Upper lobe of right lung (tissue), 1 donor: ENCODE data around the gene ETV1. TPM values are rescaled to one million over a fixed set of nuclear protein-coding genes. Genes with fewer than 3 reads are reported as not detected.

Experiments used
- ATAC-seq: fragments of 200-7000 bp; cut with Tn5 transposase; one replicate; pipeline ENCODE4 v1.9.1; 2020; ENCODE audit warnings: mild to moderate bottlenecking, moderate library complexity
- DNase-seq: peaks from one replicate; pipeline ENCODE4 v3.0.0-alpha.2; 2020
- H3K27ac ChIP-seq: fragments of 200-600 bp; one replicate; pipeline ENCODE4 v1.8.0; 2022
- H3K27me3 ChIP-seq: fragments of 200-600 bp; one replicate; pipeline ENCODE4 v1.8.0; 2022; ENCODE audit warnings: mild to moderate bottlenecking
- H3K36me3 ChIP-seq: fragments of 200-600 bp; one replicate; pipeline ENCODE4 v1.8.0; 2022
- H3K4me1 ChIP-seq: fragments of 200-600 bp; one replicate; pipeline ENCODE4 v1.8.0; 2022
- H3K4me3 ChIP-seq: fragments of 200-600 bp; one replicate; pipeline ENCODE4 v1.8.0; 2022; ENCODE audit warnings: mild to moderate bottlenecking
- H3K9me3 ChIP-seq: fragments of 200-600 bp; one replicate; pipeline ENCODE4 v1.8.0; 2022
- CTCF ChIP-seq: fragments of 200-600 bp; IDR thresholded peaks from one replicate; pipeline ENCODE4 v1.8.0; 2022; ENCODE audit warnings: antibody characterized with exemption
- intact Hi-C: fragments of 100-400 bp; cut with DNase I; formaldehyde crosslinking; loops from one replicate; pipeline ENCODE4 v1.11.0; 2022
- total RNA-seq: library from RNA; stranded (reverse); fragmentation: NEBNext Ultra II Directional; extraction: Animal tissue kit (Norgen Biotek cat#: 25700); gene quantifications from one replicate; pipeline ENCODE4 v1.2.1, GENCODE V29; 2021
- donor health status: DM: no; HTN: yes; CAD: no; lungs with severe emphysema.

The ETV1 gene
- total RNA-seq, 1 donor from 2014 or later = 110 TPM

GRCh38 chr7:13981070-13981469 lies 8.4 kb downstream of the ETV1 start:
- DNase-seq (no peak), ATAC-seq (peak; percentile 96)
- H3K4me1 ChIP-seq = no peaks in the 10 kb centered on the region
- no peaks in the 10 kb centered on the region for H3K9me3 ChIP-seq
- H3K4me3 ChIP-seq = no peak overlapping the region
- intact Hi-C loops = no loop called here
- no peaks in the 10 kb centered on the region for H3K27me3 ChIP-seq
- H3K36me3 ChIP-seq = peaks cover 4% of the 10 kb centered on the region
- no peak for TF ChIP-seq CTCF
- peak overlapping the region; percentile 38 for H3K27ac ChIP-seq

- Histone ChIP-seq H3K27ac (peak overlapping the region; percentile 38), H3K27me3 (no peaks in the 10 kb centered on the region), H3K9me3 (no peaks in the 10 kb centered on the region), H3K4me3 (peak overlapping the region; percentile 4), H3K36me3 (peaks cover 4% of the 10 kb centered on the region), H3K4me1 (no peaks in the 10 kb centered on the region)
- ATAC-seq (no peak), DNase-seq (no peak)
- intact Hi-C loops = no loop called here
- no peak for TF ChIP-seq CTCF
These were observed 9.0 kb downstream of the ETV1 start for GRCh38 chr7:13980474-13980873.

GRCh38 chr7:13979671-13980435 lies 9.6 kb downstream of the ETV1 start:
- Histone ChIP-seq H3K27me3 (no peaks in the 10 kb centered on the region), H3K4me1 (no peaks in the 10 kb centered on the region), H3K27ac (peak overlapping the region; percentile 38), H3K9me3 (no peaks in the 10 kb centered on the region), H3K36me3 (peaks cover 4% of the 10 kb centered on the region), H3K4me3 (peak overlapping the region; percentile 4)
- DNase-seq (no peak), ATAC-seq (no peak)
- no peak for TF ChIP-seq CTCF
- intact Hi-C loops = no loop called here

GRCh38 chr7:13976594-13976993 lies 12.9 kb downstream of the ETV1 start:
- Histone ChIP-seq H3K36me3 (peaks cover 4% of the 10 kb centered on the region), H3K4me1 (no peaks in the 10 kb centered on the region), H3K27me3 (no peaks in the 10 kb centered on the region), H3K9me3 (no peaks in the 10 kb centered on the region), H3K27ac (no peak overlapping the region), H3K4me3 (no peak overlapping the region)
- ATAC-seq = no peak
- intact Hi-C loops = no loop called here
- no peak for DNase-seq
- no peak for TF ChIP-seq CTCF

- TF ChIP-seq CTCF = no peak
- Histone ChIP-seq H3K4me1 (no peaks in the 10 kb centered on the region), H3K36me3 (no peaks in the 10 kb centered on the region), H3K9me3 (no peaks in the 10 kb centered on the region), H3K4me3 (no peak overlapping the region), H3K27ac (peak overlapping the region; percentile 19), H3K27me3 (no peaks in the 10 kb centered on the region)
- ATAC-seq (no peak), DNase-seq (no peak)
- intact Hi-C loops = no loop called here
These were observed 24.4 kb downstream of the ETV1 start for GRCh38 chr7:13965077-13965476.
